CD14-positive monocyte (primary cell): ENCODE measurements around the gene TACC2. TPM values are rescaled to one million over a fixed set of nuclear protein-coding genes. Genes with fewer than 3 reads are reported as not detected.
A peak's percentile ranks its signal among the peaks of the same experiment; 100 is the strongest.

Source experiments
- DNase-seq, 3 donors: peaks; one replicate each; pipeline ENCODE4 v3.0.0-alpha.2; 2011 to 2022
- H2AFZ ChIP-seq: 2 replicates; pipeline ENCODE4 v1.6.0; 2012; ENCODE audit warnings: mild to moderate bottlenecking, low read depth, low read length, inconsistent platforms; ENCODE audit not compliant: insufficient read depth, poor library complexity, severe bottlenecking
- H3K27ac ChIP-seq, 2 donors: 1 replicate in 1 of 2; 2 replicates in 1 of 2; pipeline ENCODE4 v1.5.1; 2012 to 2013; ENCODE audit warnings: low read length in 2 of 2, control low read depth in 1 of 2, inconsistent platforms in 1 of 2, low read depth in 1 of 2, mild to moderate bottlenecking in 1 of 2
- H3K27me3 ChIP-seq, 2 donors: one replicate each; pipeline versions ENCODE4 v1.6.0 to v1.6.1; 2011 to 2013; ENCODE audit warnings: low read length in 2 of 2; ENCODE audit not compliant: control insufficient read depth in 2 of 2, insufficient read depth in 2 of 2
- H3K36me3 ChIP-seq, 2 donors: replicated peaks in 1 of 2; 1 replicate in 1 of 2; 2 replicates in 1 of 2; pipeline versions ENCODE4 v1.5.1 to v1.6.1; 2012 to 2013; ENCODE audit warnings: low read length in 2 of 2, control low read depth in 1 of 2, inconsistent platforms in 1 of 2, mild to moderate bottlenecking in 1 of 2; ENCODE audit not compliant: insufficient read depth in 2 of 2, control insufficient read depth in 1 of 2
- H3K4me1 ChIP-seq, 2 donors: 1 replicate in 1 of 2; 2 replicates in 1 of 2; pipeline versions ENCODE4 v1.5.1 to v1.6.1; 2012 to 2013; ENCODE audit warnings: low read length in 2 of 2, control low read depth in 1 of 2, inconsistent platforms in 1 of 2, mild to moderate bottlenecking in 1 of 2, moderate library complexity in 1 of 2; ENCODE audit not compliant: insufficient read depth in 2 of 2, control insufficient read depth in 1 of 2
- H3K4me2 ChIP-seq: replicated peaks from 2 replicates; pipeline ENCODE3; 2012; ENCODE audit warnings: low read length, moderate library complexity, mild to moderate bottlenecking; ENCODE audit not compliant: poor library complexity, severe bottlenecking; ENCODE audit errors: extremely low read depth
- H3K4me3 ChIP-seq, 3 experiments: fragments of 200-600 bp in 1 of 3; sonication (generic) in 1 of 3; replicated peaks in 1 of 3; 1 replicate in 2 of 3; 2 replicates in 1 of 3; pipeline ENCODE4 v1.5.1; 2011 to 2013; ENCODE audit warnings: low read length in 3 of 3, mild to moderate bottlenecking in 3 of 3, control low read depth in 2 of 3, low read depth in 2 of 3, inconsistent platforms in 1 of 3, moderate library complexity in 1 of 3
- H3K79me2 ChIP-seq: 2 replicates; pipeline ENCODE4 v1.6.0; 2012; ENCODE audit warnings: mild to moderate bottlenecking, control low read depth, inconsistent platforms, low read length, moderate library complexity; ENCODE audit not compliant: insufficient read depth
- H3K9ac ChIP-seq: 2 replicates; pipeline ENCODE4 v1.6.0; 2017; ENCODE audit warnings: low read length, mild to moderate bottlenecking; ENCODE audit not compliant: insufficient read depth, poor library complexity, severe bottlenecking
- H3K9me3 ChIP-seq, 2 donors: replicated peaks in 1 of 2; 1 replicate in 1 of 2; 2 replicates in 1 of 2; pipeline versions ENCODE4 v1.5.1 to v1.6.1; 2012 to 2013; ENCODE audit warnings: low read length in 2 of 2, control low read depth in 1 of 2; ENCODE audit not compliant: control insufficient read depth in 1 of 2, insufficient read depth in 1 of 2
- H4K20me1 ChIP-seq: 2 replicates; pipeline ENCODE4 v1.6.0; 2012; ENCODE audit warnings: mild to moderate bottlenecking, low read length, control low read depth, moderate library complexity; ENCODE audit not compliant: insufficient read depth
- H3K27ac Mint-ChIP-seq, 7 donors: one replicate each; pipeline ENCODE4 v1.8.0; 2020; ENCODE audit warnings: mild to moderate bottlenecking in 7 of 7, mixed read lengths in 7 of 7, moderate library complexity in 6 of 7, inconsistent platforms in 2 of 7
- H3K27me3 Mint-ChIP-seq, 3 donors: one replicate each; pipeline ENCODE4 v1.8.0; 2021 to 2022; ENCODE audit warnings: low read depth in 3 of 3, mild to moderate bottlenecking in 3 of 3, mixed read lengths in 3 of 3, moderate library complexity in 3 of 3, inconsistent platforms in 1 of 3
- H3K36me3 Mint-ChIP-seq, 2 donors: one replicate each; pipeline ENCODE4 v1.8.0; 2020; ENCODE audit warnings: mixed read lengths in 2 of 2, inconsistent platforms in 1 of 2, mild to moderate bottlenecking in 1 of 2
- H3K4me1 Mint-ChIP-seq: one replicate; pipeline ENCODE4 v1.8.0; 2020; ENCODE audit warnings: mild to moderate bottlenecking, mixed read lengths
- H3K4me3 Mint-ChIP-seq, 2 donors: one replicate each; pipeline ENCODE4 v1.8.0; 2020; ENCODE audit warnings: mild to moderate bottlenecking in 2 of 2, mixed read lengths in 2 of 2, moderate library complexity in 1 of 2
- H3K9me3 Mint-ChIP-seq, 7 donors: one replicate each; pipeline ENCODE4 v1.8.0; 2020 to 2022; ENCODE audit warnings: mixed read lengths in 7 of 7, mild to moderate bottlenecking in 6 of 7, moderate library complexity in 6 of 7, inconsistent platforms in 2 of 7
- WGBS: methylation state at CpG from one replicate; pipeline ENCODE4 v1.1.5; 2013; ENCODE audit warnings: missing lambda C conversion rate; ENCODE audit not compliant: insufficient coverage; 5-methylcytosine and 5-hydroxymethylcytosine counted together
- intact Hi-C, 2 donors: fragments of 100-400 bp; cut with micrococcal nuclease; formaldehyde crosslinking; loops; one replicate each; pipeline versions ENCODE4 v1.15.0 to v1.15.1; 2023
- polyA plus RNA-seq, 3 donors: library from polyadenylated mRNA; depleted of rRNA in 1 of 3; unstranded in 2 of 3; stranded (reverse) in 1 of 3; fragments of 300-500 nt in 2 of 3; fragments of >200 nt in 1 of 3; fragmentation: Illumina TruSeq in 2 of 3; gene quantifications; 1 replicate in 2 of 3; 2 replicates in 1 of 3; pipeline ENCODE4 v1.2.3, GENCODE V29; 2012 to 2021
- TF ChIP-seq, protein P1 (sequence below): fragments of 200-600 bp; IDR thresholded peaks from one replicate; pipeline ENCODE4 v1.8.0; 2022; ENCODE audit warnings: antibody characterized with exemption, mild to moderate bottlenecking

TACC2 gene
- polyA plus RNA-seq, 3 donors, result 0.03 TPM; not detected in 2

DNA sequence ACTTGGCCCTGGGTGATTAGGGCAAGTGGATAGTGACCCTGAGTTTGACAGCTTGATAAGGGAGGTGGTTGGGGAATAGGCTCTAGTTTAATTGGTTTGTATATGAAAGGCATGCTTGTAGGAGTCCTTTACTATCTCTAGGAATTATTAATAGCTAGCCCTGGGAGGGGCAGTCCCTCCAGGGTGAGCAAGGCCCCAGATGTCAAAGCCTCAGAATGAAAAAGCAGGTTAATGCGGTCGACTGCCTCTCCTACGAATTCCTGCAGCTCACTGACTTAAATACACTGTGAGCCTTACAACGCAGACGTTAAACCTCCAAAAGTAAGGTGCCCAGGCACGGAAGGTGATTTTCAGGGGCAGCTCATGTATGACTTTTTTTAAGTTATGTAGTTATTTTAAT lies 276.9 kb downstream of the TACC2 start:
- Histone ChIP-seq H2AFZ (no peak overlapping the region), H3K4me3 (no peak overlapping the region), H3K27ac (no peak overlapping the region), H3K9ac (no peak overlapping the region), H3K36me3 (no peaks in the 10 kb centered on the region), H4K20me1 (no peaks in the 10 kb centered on the region), H3K79me2 (no peaks in the 10 kb centered on the region), H3K4me2 (no peak overlapping the region), H3K9me3 (peaks cover 0 to 3% of the 10 kb centered on the region in 2 donors), H3K27me3 (no peaks in the 10 kb centered on the region), H3K4me1 (no peaks in the 10 kb centered on the region)
- H3K4me1 Mint-ChIP-seq, result no peaks in the 10 kb centered on the region
- H3K36me3 Mint-ChIP-seq, result no peaks in the 10 kb centered on the region
- H3K9me3 Mint-ChIP-seq, result peaks cover 0 to 19% (median 7%) of the 10 kb centered on the region in 7 donors
- peaks cover 7 to 10% (median 9%) of the 10 kb centered on the region in 3 donors for H3K27me3 Mint-ChIP-seq
- DNase-seq, result no peak
- intact Hi-C loops, result no loop called here
- TF ChIP-seq, protein P1, sequence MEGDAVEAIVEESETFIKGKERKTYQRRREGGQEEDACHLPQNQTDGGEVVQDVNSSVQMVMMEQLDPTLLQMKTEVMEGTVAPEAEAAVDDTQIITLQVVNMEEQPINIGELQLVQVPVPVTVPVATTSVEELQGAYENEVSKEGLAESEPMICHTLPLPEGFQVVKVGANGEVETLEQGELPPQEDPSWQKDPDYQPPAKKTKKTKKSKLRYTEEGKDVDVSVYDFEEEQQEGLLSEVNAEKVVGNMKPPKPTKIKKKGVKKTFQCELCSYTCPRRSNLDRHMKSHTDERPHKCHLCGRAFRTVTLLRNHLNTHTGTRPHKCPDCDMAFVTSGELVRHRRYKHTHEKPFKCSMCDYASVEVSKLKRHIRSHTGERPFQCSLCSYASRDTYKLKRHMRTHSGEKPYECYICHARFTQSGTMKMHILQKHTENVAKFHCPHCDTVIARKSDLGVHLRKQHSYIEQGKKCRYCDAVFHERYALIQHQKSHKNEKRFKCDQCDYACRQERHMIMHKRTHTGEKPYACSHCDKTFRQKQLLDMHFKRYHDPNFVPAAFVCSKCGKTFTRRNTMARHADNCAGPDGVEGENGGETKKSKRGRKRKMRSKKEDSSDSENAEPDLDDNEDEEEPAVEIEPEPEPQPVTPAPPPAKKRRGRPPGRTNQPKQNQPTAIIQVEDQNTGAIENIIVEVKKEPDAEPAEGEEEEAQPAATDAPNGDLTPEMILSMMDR, result no peak
- H3K4me3 Mint-ChIP-seq, result no peak overlapping the region
- no CpG with 5 or more reads among the region's 6 CpGs for WGBS
- H3K27ac Mint-ChIP-seq, result no peak overlapping the region

DNA sequence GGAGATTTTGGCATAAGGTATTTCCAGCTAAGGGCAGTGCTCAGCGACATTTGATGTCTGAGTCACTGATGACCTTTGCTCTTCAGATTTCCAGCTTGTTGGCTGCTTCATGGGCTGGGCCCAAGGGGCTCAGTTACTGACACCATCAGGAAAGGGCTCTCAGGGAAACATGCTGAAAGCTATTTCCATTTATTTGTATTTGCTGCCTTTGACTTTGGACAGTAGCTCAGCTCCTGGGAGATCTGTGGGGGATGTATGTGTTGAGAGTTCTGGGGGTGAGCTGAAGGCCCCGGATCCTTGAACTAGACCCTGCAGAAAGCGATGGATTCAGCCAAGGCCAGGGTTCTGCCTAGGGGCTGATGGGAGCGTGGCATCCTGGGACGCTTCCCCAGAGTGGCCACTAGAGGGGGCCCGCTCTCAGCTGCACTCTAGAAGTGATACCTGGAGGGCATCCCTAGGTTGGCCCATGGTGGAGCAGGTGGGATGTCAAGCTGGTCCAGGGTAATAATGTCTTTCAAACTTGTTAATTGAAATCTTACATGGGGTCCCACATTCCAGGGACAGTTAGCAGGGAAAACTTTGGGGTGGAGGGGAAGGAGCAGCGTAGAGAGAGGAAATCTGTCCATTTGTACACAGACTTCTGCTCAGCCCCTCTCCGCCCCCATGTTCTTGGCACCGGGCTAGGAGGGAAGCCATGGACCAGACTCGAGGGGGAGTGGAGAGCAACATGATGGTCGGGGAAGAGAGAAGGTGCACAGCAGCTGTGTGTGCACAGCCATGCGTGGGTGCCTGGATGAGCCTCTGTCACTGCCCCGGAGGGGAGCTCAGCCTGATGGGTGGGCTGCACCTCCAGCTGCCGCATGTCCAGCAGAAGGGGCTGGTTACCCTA lies 279.1 kb downstream of the TACC2 start:
- H3K4me1 ChIP-seq, result no peaks in the 10 kb centered on the region
- peak in 2 of 3 donors; percentile 18 to 22 for DNase-seq
- H3K4me1 Mint-ChIP-seq, result no peaks in the 10 kb centered on the region
- no peak overlapping the region for H3K4me3 ChIP-seq
- H3K27ac ChIP-seq, result no peak overlapping the region
- H3K27me3 Mint-ChIP-seq, result peaks cover 8 to 10% (median 9%) of the 10 kb centered on the region in 3 donors
- H3K27ac Mint-ChIP-seq, result no peak overlapping the region
- H3K4me2 ChIP-seq, result no peak overlapping the region
- H2AFZ ChIP-seq, result no peak overlapping the region
- WGBS, result 43% methylated on average over 10 of the region's 14 CpGs
- peaks cover 0 to 7% (median 3%) of the 10 kb centered on the region in 7 donors for H3K9me3 Mint-ChIP-seq
- H3K4me3 Mint-ChIP-seq, result no peak overlapping the region
- H4K20me1 ChIP-seq, result no peaks in the 10 kb centered on the region
- TF ChIP-seq, protein P1, result peak; percentile 96
- no peaks in the 10 kb centered on the region for H3K36me3 ChIP-seq
- intact Hi-C loops, result no loop called here
- no peak overlapping the region for H3K9ac ChIP-seq
- no peaks in the 10 kb centered on the region for H3K9me3 ChIP-seq
- no peaks in the 10 kb centered on the region for H3K27me3 ChIP-seq
- H3K79me2 ChIP-seq, result no peaks in the 10 kb centered on the region
- H3K36me3 Mint-ChIP-seq, result no peaks in the 10 kb centered on the region
